Loucy (cell line): Measurements from ENCODE around the gene FES.

Experiments used
- H2AFZ ChIP-seq: fragments of 200-600 bp; sonication (generic); 2 replicates; pipeline ENCODE4 v1.6.0; 2016; ENCODE audit warnings: antibody characterized with exemption, mild to moderate bottlenecking, low read length, moderate library complexity
- H3F3A ChIP-seq: fragments of 200-600 bp; 2 replicates; pipeline ENCODE4 v1.6.0; 2016; ENCODE audit warnings: antibody characterized with exemption, low read depth, mild to moderate bottlenecking
- H3K27me3 ChIP-seq: fragments of 200-600 bp; sonication (generic); 2 replicates; pipeline ENCODE4 v1.6.1; 2014; ENCODE audit warnings: low read length, mild to moderate bottlenecking; ENCODE audit not compliant: insufficient read depth, poor library complexity, severe bottlenecking
- H3K36me3 ChIP-seq: fragments of 200-600 bp; sonication (generic); 2 replicates; pipeline ENCODE4 v1.6.1; 2016; ENCODE audit warnings: low read length; ENCODE audit not compliant: insufficient read depth
- H3K4me1 ChIP-seq: fragments of 200-600 bp; sonication (generic); 2 replicates; pipeline ENCODE4 v1.5.1; 2014; ENCODE audit warnings: low read length, mild to moderate bottlenecking; ENCODE audit not compliant: insufficient read depth, poor library complexity, severe bottlenecking
- H3K4me2 ChIP-seq: fragments of 200-600 bp; sonication (generic); 2 replicates; pipeline ENCODE4 v1.6.0; 2014; ENCODE audit warnings: antibody characterized with exemption, low read length, low read depth, mild to moderate bottlenecking; ENCODE audit not compliant: poor library complexity, severe bottlenecking
- H3K4me3 ChIP-seq: fragments of 200-600 bp; sonication (generic); 2 replicates; pipeline ENCODE4 v1.5.1; 2014; ENCODE audit warnings: low read length, mild to moderate bottlenecking, mixed read lengths; ENCODE audit not compliant: poor library complexity, severe bottlenecking
- H3K79me2 ChIP-seq: fragments of 200-600 bp; sonication (generic); 2 replicates; pipeline ENCODE4 v1.6.1; 2014; ENCODE audit warnings: low read length; ENCODE audit not compliant: insufficient read depth
- H3K9ac ChIP-seq: fragments of 200-600 bp; sonication (generic); 2 replicates; pipeline ENCODE4 v1.6.0; 2014; ENCODE audit warnings: mild to moderate bottlenecking, low read depth, low read length, moderate library complexity; ENCODE audit not compliant: poor library complexity, severe bottlenecking
- H3K9me2 ChIP-seq: fragments of 200-600 bp; sonication (generic); replicated peaks from 2 replicates; pipeline ENCODE4 v1.6.1; 2016; ENCODE audit warnings: low read depth, low read length, mixed read lengths
- H3K9me3 ChIP-seq: fragments of 200-600 bp; sonication (generic); 2 replicates; pipeline ENCODE4 v1.6.1; 2014; ENCODE audit warnings: mild to moderate bottlenecking, antibody characterized with exemption, low read length, low read depth; ENCODE audit not compliant: insufficient read depth
- H4K20me1 ChIP-seq: fragments of 200-600 bp; sonication (generic); 2 replicates; pipeline ENCODE4 v1.6.0; 2014; ENCODE audit warnings: antibody characterized with exemption, low read length, mild to moderate bottlenecking; ENCODE audit not compliant: insufficient read depth, poor library complexity, severe bottlenecking
- EZH2phosphoT487 ChIP-seq: fragments of 200-600 bp; IDR thresholded peaks from 2 replicates; pipeline ENCODE4 v1.6.1; 2018; ENCODE audit warnings: antibody characterized with exemption, mild to moderate bottlenecking, moderate library complexity, borderline replicate concordance
- TF ChIP-seq, protein P1 (sequence below): fragments of 200-600 bp; sonication (generic); conservative IDR thresholded peaks from 2 replicates; pipeline ENCODE4 v1.5.1; 2014; ENCODE audit warnings: mild to moderate bottlenecking, antibody characterized with exemption, low read length

The FES gene

DNA sequence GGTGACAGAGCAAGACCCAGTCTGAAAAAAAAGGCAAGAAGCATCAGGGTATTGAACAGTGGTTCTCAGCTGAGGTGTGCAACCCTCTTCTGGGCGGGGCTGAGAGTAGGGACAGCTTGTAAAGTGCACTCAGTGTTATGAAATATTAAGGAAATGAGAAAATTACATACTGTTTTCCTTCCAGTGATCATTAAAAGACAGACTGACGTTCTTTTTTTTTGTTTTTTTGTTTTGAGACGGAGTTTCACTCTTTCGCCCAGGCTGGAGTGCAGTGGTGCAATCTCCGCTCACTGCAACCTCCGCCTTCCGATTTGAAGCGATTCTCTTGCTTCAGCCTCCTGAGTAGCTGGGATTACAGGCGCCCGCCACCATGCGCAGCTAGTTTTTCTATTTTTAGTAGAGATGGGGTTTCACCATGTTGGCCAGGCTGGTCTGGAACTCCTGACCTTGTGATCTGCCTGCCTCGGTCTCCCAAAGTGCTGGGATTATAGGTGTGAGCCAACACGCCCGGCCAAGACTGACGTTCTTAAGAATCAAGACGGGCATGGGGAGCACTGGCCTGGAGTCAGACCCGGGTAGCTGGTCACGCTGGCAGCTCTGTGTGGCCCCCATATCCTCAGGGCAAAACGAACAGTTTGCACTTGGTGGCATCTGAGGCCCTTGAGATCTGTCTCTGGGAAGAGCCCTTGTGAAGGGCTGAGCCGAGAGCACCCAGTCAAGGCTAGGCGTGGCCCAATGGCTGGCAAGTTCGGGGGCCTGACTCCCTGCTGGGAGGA, 30.2 kb downstream of the FES start:
- no peak overlapping the region for H3K4me3 ChIP-seq
- no peaks in the 10 kb centered on the region for H3K27me3 ChIP-seq
- H3K9me2 ChIP-seq: no peaks in the 10 kb centered on the region
- no peak overlapping the region for H3K9ac ChIP-seq
- TF ChIP-seq, protein P1, sequence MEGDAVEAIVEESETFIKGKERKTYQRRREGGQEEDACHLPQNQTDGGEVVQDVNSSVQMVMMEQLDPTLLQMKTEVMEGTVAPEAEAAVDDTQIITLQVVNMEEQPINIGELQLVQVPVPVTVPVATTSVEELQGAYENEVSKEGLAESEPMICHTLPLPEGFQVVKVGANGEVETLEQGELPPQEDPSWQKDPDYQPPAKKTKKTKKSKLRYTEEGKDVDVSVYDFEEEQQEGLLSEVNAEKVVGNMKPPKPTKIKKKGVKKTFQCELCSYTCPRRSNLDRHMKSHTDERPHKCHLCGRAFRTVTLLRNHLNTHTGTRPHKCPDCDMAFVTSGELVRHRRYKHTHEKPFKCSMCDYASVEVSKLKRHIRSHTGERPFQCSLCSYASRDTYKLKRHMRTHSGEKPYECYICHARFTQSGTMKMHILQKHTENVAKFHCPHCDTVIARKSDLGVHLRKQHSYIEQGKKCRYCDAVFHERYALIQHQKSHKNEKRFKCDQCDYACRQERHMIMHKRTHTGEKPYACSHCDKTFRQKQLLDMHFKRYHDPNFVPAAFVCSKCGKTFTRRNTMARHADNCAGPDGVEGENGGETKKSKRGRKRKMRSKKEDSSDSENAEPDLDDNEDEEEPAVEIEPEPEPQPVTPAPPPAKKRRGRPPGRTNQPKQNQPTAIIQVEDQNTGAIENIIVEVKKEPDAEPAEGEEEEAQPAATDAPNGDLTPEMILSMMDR: no peak
- no peak for TF ChIP-seq EZH2phosphoT487
- peaks cover 25% of the 10 kb centered on the region; the same call in 1 of the 2 replicates for H3K36me3 ChIP-seq
- H2AFZ ChIP-seq: no peak overlapping the region
- no peaks in the 10 kb centered on the region for H3F3A ChIP-seq
- H3K4me1 ChIP-seq: no peaks in the 10 kb centered on the region
- H3K9me3 ChIP-seq: no peaks in the 10 kb centered on the region
- H4K20me1 ChIP-seq: no peaks in the 10 kb centered on the region
- H3K79me2 ChIP-seq: no peaks in the 10 kb centered on the region
- H3K4me2 ChIP-seq: no peak overlapping the region

DNA sequence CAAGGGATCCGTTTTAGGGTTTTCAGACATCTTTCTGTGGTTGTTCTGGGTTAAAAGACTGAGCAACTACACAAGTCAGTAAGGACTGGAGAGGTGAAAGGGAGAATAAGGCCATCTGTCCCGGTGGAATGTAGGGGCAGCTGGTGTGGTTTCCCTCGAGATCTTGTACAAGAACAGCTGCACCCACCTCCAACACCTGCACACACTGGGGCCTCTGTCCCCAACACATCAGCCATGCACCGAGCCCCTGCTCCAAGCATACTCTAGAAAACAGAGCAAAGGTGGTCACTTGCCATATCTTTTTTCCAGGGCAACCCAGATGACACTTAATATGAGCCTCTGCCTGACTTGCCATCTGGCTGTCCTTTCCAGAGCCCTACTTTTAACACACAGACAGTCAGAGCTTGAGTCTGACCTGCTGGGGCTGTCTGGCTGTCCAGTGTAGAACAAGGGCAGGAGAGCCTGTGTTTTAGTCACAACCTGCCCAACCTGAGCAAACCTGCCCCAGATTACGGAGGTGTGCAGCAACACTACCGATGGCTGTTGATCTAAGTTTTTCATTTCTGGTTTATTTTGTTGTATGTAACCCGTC, 31.0 kb downstream of the FES start:
- Histone ChIP-seq H3K4me1 (no peaks in the 10 kb centered on the region), H3K36me3 (peaks cover 25% of the 10 kb centered on the region; the same call in 1 of the 2 replicates), H3F3A (no peaks in the 10 kb centered on the region), H3K9ac (no peak overlapping the region), H3K9me2 (no peaks in the 10 kb centered on the region), H3K27me3 (no peaks in the 10 kb centered on the region), H4K20me1 (no peaks in the 10 kb centered on the region), H2AFZ (no peak overlapping the region), H3K4me2 (no peak overlapping the region), H3K79me2 (no peaks in the 10 kb centered on the region), H3K9me3 (no peaks in the 10 kb centered on the region), H3K4me3 (no peak overlapping the region)
- TF ChIP-seq, protein P1: no peak
- no peak for TF ChIP-seq EZH2phosphoT487

DNA sequence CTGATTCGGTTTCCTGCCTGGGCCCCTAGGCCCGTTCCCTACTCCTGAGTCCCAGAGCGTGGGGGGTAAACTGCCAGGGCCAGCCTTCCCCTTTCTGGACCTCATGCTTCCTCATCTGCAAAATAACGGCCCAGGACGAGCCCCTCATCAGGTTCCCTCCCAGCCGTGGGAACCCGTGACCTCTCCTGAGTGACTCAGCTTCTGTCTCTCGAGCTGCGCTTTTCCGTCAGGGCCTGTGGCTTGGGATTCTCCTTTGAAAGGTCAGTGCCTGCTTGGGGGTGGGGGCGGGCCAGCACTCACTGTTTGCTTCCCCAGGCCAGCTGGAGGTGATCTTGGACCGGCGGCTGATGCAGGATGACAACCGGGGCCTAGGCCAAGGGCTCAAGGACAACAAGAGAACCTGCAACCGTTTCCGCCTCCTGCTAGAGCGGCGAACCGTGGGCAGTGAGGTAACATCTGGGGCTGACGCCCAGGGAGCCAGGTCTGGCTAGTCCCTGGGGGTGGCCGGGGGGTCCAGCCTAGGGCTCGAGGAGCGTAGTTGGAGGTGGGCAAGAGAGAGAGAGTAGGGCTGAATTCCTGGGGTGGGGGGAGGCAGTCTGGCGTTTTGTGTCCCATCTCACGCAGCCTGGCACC, 31.6 kb downstream of the FES start:
- no peaks in the 10 kb centered on the region for H3K9me2 ChIP-seq
- no peaks in the 10 kb centered on the region for H3K79me2 ChIP-seq
- no peak overlapping the region for H3K9ac ChIP-seq
- no peak overlapping the region for H3K4me3 ChIP-seq
- H3K27me3 ChIP-seq: no peaks in the 10 kb centered on the region
- H3K4me1 ChIP-seq: no peaks in the 10 kb centered on the region
- no peaks in the 10 kb centered on the region for H4K20me1 ChIP-seq
- H3K9me3 ChIP-seq: no peaks in the 10 kb centered on the region
- H3K4me2 ChIP-seq: no peak overlapping the region
- TF ChIP-seq EZH2phosphoT487: no peak
- TF ChIP-seq, protein P1: no peak
- H3K36me3 ChIP-seq: peaks cover 23% of the 10 kb centered on the region; the same call in 1 of the 2 replicates
- no peaks in the 10 kb centered on the region for H3F3A ChIP-seq
- no peak overlapping the region for H2AFZ ChIP-seq
